NCI-H2107 (cell line): ENCODE data around the gene OIT3.

Experiments used
- DNase-seq: peaks from one replicate; lab custom pipeline; 2025; lab: John Stamatoyannopoulos, UW

Gene OIT3

GRCh38 chr10:72952642-72953158 is 59.2 kb downstream of the OIT3 start:
- no peak for DNase-seq

GRCh38 chr10:72953687-72954086 is 60.1 kb downstream of the OIT3 start:
- DNase-seq: no peak

- DNase-seq: no peak
Measured at GRCh38 chr10:72954230-72954595, 60.7 kb downstream of the OIT3 start.

- DNase-seq: no peak
Measured at GRCh38 chr10:72954596-72955554, 61.3 kb downstream of the OIT3 start, which contains the start of gene PLA2G12B. Gene PLA2G12B (minus strand): TSS chr10:72954806. CDS start chr10:72954685, 121 bp downstream.

DNA sequence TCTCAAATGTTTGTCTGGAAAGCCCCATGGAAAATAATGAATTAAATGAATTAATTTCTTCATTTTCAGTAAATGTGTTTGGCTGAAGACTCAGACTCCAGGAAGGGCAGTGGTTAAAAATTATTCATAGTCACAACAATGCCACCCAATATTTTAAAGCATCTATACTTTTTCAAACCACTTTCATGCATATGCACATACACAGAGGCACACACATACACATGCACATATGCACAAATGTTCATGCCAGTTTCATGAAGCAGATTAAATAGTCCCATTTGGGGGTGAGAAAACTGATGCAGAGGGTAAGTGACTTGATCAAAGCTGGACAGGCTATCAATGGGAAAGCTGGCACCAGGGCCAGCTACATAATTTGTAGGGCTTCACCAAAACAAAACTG is 62.5 kb downstream of the OIT3 start:
- no peak for DNase-seq

DNA sequence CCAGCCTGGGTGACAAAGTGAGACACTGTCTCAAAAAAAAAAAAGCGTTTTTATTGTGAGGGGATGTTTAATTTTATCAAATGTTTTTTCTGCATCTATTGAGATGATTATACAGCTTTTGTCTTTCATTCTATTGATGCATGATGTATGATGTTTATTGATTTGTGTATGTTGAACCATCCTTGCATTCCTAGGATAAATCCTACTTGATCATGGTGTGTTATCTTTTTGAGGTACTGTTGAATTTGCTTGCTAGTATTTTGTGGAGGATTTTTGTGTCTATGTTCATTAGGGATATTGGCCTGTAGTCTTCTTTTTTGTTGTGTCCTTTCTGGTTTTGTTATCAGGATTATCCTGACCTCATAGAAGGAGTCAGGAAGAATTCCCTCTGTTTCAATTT is 83.3 kb downstream of the OIT3 start:
- DNase-seq: no peak

DNA sequence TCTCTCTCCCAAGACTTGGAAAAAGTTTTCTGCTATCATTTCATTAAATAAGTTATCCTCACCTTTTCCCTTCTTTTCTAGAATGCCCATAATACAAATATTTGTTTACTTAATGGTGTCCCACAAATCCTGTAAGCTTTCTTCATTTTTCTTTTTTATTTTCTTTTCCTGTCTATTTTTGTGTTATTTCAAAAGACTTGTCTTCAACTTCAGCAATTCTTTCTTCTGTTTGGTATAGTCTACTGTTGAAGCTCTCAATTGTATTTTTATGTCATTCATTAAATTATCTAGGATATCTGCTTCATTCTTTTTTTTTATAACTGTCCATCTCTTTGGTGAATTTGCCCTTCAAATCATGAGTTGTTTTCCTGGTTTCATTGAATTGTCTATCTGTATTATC is 86.2 kb downstream of the OIT3 start:
- no peak for DNase-seq

- DNase-seq: no peak
Measured at GRCh38 chr10:72980348-72980747, 86.8 kb downstream of the OIT3 start.

DNA sequence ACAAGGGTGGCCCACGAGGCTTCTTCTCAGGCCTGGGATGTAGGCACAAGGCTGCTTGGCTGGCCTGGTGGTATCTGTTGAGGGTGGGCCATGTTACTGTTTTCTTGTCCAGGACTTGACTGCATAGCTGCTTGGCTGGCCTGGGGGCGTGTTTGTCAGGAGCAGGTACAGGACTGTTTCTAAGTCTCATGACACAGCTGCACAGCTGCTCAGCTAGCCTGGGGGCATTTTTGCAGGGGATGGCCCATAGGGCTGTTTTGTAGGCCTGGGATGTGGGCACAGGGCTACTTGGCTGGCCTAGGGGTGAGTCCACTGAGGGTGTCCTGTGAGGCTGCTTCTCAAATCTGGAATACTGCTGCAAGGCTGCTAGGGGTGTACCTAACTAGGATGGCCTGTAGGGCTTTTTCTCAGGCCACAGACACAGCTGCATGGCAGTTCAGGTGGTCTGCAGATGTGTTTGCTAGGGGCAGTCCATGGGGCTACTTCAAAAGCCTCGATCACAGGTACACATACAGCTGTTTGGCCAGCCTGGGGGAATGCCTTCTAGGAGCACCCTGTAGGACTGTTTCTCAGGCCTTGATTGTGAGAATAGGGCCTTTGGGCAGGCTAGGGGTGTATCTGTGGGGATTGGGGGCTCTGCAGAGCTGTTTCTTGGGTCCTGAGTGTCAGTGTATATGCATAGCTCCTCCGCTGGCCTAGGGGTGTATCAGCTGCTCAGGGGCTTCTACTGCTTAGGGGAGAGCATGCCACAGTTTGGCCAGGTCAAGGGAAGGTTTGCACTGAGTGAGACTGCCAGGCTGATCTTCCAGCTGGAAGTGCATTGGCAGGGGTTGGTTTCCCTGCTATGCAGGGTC is 87.7 kb downstream of the OIT3 start:
- no peak for DNase-seq

DNA sequence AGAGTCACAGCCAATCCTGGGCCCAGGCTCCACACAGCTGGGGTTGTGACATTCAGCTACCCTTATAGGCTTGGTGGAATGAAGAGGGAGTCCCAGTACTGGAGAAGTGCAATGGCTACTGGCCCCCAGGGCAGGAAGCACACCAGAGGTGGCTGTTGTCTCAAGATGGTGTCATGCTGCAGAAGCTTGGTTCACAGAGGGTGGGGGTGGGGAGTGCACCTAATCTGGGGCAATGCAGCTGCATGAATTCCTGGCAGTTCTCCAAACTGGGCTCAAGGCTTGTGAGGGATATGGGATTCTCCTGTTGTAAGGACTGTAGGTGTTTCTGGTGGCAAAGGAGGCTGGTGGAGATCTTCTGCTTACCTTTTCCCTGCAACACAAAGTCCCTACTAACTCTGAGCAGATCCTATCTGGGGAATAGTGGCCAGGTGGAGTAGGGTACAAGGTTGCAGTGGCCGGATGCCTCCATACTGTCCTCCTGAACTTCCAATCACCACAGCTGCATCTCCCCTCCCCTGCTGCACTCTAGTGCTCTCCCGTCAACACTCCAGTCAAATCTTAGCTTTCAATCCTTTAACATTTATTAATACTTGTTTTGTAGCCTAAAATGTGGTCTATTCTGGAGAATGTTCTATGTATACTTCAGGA is 88.5 kb downstream of the OIT3 start:
- no peak for DNase-seq
